T-helper 22 cell (primary cell): Measurements from ENCODE around the gene TOPORS.
A peak's percentile ranks its signal among the peaks of the same experiment; 100 is the strongest.
"Not testable (repeated sequence)": the region's sequence is repeated elsewhere in the genome, so short reads cannot be mapped to it uniquely, and the experiment has no call there.

Experiments
- DNase-seq: peaks from one replicate; pipeline ENCODE4 v3.0.0-alpha.2; 2020; ENCODE audit warnings: low read depth

Gene TOPORS

DNA sequence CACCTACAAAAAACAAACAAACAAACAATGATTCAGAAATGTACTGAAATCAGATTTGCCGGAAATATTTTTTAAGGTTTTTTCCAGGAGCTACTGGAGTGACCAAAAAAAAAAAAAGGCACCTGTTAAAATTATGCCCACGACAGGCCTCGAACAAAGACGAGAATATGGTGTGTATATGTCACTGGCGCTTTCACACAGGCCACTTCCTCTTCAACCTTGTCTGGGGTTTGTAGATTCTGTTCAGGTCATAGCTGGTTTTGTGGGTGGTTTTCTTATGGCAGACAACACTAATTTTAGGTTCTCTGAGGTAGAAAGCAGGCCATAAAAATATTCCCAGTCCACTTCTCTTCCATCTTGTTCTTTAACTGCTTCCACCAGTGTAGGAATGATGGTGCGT, 13.6 kb upstream of the TOPORS start:
- DNase-seq: no peak

DNA sequence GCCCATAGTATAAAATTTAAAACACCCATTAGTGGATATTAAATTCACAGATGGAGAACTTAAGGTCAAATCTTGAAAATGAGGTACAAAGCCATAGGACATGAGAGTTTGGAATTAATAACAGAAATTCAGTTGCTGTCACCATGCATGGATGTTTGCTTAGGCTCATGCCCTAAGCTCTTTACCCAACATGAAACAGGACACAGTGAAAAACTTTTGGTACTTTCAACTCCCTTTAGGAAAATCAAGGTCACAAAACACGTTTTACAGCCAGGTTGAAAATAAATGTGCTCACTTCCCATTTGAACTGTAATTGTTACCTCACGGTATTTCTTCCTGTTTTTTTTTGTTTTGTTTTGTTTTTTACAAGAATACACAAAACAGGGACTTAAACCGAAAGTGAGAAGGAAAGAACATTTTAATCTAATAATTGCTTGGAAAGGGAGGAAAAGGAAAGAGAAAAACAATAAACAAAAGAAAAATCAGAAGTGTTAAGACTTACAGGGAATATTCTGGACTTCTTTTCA, 6.1 kb upstream of the TOPORS start:
- no peak for DNase-seq

DNA sequence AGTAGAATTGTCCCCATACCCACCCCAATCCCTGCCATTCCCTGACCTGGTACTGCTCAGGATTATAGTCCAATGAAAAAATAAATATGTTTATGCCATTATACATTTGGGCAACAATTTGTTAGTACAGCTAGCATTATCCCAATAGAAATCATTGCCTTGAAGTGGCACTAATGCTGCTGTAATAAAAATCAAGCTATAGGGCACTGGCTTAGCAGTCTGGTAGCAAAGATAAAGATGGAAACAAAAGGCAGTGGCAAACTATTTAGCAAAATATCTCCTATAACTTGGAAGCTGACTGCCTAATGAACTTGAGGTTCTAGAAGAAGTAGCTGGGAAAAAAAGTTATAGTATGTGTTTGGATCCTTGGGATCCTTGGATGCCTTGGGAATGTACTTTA, 2.2 kb upstream of the TOPORS start:
- no peak for DNase-seq

DNA sequence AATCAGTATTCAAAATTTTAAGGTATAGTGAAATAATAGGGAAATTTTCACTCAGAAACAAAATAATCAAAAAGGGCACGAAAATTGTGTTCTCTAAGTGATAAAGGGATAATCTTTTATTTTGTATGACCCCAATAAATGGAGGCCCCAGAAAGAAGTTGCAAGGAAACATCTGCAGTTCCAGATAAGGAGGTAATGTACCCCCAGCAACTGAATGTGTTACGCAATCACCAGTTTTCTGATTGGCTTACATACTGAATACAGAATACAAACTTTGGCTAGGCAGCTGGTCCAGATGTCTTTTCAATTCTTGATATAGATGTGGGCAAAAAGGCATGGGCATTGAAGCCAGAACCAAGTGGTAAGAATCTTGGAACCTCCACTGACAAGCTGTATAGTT, 1.7 kb upstream of the TOPORS start:
- no peak for DNase-seq

DNA sequence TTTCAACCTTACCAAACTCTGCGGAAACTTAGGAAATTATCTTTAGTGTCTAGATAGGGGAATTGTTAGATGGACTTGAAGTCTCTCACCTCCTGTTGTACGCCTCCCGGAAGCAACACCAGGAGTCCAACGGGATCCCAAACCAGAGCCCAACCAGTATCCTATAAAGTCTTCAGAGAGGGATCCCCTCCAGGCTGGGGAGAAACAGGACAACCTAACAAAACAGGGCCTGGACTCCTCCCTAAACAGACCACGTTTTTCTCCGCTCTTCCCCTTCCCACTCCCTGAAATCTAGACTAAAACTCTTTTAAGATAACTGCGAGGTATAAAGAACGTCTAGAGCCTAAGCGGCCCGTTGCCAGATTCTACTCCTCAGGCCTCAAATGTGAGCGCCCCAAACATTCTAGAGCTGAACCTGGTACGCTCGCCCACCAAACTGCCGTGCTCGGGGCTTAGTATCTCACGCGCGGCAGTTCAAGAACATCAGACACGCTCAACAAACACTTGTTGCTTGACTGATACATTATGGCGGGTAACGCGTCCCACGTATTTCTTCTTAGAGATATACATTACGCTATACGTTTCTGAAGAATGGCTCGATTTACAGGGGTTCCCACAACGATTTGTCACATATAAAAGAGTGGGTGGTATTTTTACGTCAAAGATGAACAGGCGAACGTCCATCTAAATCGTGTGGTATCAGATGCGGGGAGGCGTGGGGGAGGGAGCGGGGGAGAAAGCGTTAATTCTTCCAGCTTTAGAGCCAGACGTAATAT, 922 bp downstream of the TOPORS start:
- no peak for DNase-seq

DNA sequence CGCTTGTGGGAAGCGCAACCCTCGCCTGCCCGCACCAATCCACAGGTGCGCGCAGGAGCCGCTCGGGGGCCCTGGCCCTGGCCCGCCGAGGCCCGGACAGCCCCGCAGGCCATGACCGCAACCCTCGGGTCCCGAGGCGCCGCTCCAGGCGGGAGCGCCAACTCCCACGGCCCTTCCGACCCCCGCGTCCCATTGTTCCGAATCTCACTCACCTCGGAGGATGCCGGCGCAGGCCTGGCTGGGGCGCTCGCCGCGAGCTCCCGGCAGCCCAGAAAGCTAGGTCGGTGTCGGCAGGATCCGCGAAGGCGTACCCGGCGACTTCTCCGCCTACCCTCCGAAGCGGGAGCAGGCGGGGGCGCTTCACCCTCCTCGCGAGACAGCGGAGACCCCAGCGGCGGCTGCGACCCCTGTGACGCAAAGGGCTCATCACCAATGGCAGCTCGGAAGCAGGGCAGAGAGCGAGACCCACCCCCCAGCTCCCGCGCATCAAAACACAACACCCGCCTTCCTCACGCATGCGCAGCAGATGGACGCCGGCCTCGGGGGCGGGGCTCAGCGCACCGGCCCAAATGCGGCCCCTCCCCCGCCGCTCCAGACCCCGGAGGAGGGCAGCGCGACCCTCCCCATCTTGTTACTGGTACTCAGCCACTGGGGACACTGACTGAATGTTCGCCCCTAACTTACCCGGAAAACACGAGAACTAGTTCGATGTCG, 1.7 kb downstream of the TOPORS start:
- DNase-seq: peak; percentile 97

DNA sequence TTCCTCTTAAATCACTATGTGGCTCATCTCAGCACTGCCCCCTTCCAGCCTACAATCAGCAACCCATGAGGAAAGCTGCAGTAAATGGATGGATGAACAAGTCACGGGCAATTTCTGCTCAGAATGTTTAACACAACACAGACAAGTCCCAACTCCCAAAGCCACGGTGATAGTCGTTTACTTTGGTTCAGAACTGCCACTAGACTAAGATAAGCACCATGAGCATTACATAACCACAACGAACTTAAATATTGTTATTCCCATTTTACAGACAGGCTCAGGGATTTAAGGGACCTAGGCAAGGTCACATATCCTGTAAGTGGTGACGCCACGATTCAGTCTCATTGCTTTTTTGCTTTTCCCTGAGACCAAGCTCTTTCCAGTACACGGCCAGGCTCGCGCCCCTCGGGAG, 2.2 kb downstream of the TOPORS start:
- no peak for DNase-seq

DNA sequence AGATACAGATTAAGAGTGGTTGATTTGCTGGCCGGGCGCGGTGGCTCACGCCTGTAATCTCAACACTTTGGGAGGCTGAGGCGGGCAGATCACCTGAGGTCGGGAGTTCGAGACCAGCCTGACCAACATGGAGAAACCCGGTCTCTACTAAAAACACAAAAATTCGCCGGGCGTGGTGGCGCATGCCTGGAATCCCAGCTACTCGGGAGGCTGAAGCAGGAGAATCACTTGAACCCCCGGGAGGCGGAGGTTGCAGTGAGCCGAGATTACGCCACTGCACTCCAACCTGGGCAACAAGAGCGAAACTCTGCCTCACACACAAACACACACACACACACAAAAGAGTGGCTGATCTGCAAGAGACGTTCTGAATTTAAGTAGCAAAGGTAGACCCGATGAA, 4.2 kb downstream of the TOPORS start:
- DNase-seq: not testable (repeated sequence)

DNA sequence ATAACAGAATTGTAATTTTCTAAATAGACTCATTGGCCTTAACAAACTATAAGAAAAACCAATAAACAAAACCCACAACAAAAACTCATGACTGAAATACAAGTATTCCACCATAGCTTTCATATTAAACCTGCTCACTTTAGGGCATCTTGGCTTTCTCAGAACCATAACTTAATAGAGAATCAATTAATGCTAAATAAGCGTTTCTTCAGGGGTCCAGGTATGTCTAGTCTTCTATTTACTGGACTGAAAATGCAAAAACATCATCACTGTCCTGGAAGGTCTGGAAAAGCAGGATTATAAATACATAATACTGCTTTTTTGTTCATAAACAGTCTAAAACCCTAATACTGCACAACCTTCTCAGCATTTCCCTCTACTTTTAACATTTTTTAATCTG, 6.5 kb downstream of the TOPORS start:
- no peak for DNase-seq

DNA sequence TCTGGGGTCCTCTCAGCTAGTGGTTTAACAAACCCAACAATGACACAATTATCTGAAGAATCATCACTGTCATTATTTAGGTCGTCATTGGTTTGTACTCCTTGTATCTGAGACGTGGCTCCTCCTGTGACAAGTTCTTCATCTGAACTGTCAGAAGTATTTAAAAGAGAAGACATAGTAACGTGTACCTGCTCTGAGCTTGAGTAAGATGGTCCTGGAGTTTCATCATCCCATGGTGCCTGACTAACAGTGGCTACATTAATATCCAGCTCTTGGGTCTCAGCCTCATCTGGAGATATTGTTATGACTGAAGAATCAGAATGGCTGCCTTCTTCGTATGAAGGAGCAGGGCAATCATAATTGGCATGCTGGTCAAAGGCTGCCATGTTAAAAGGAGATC, 9.3 kb downstream of the TOPORS start:
- DNase-seq: no peak

DNA sequence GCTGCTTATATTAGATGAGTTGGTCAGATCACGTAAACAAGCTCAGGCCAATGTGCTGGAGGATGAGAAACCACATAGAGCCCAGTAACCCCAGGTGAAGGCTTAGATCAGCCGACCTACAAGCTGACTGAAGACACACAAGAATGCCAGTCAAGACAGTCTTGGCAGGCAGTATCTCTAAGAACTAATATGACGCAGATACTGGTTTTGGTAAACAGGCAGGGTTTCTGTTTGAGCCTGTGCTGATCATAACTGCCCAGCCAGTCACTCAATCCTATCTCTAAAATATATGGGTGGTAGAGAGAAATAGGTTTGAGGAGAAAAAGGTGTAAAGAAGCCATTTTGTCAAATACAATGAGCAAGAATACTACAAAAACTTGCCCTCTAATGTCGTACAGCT, 18.6 kb downstream of the TOPORS start:
- no peak for DNase-seq

DNA sequence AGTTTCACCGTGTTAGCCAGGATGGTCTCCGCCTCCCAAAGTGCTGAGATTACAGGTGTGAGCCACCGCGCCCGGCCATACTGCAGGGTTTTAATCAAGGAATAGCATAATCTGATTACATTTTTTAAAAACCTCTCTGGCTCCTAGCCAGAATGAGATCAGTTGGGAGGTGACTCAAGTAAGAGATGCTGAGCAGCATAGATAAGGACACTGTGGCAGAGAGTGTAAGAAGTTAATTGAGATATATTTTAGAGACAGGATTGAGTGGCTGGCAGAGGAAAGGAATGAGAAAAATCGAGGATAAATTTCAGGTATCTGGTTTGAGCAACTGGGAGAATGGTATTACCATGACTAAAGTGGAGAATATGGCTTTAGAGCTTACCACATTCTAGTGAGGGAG, 19.1 kb downstream of the TOPORS start:
- no peak for DNase-seq

DNA sequence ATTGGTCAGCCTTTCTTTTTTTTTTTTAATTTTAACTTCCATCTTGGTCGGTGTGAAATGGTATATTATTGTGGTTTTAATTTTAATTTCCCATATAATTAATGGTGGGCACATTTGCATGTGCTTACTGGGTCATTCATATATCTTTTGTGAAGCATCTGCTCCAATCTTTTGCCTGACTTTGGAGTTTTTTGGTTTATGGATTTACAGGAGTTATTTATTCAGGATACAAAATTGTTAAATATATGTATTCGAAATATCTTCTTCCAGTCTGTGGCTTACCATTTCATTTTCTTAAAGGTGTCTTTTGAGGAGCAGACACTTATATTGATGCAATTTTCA, 25.7 kb downstream of the TOPORS start:
- no peak for DNase-seq

DNA sequence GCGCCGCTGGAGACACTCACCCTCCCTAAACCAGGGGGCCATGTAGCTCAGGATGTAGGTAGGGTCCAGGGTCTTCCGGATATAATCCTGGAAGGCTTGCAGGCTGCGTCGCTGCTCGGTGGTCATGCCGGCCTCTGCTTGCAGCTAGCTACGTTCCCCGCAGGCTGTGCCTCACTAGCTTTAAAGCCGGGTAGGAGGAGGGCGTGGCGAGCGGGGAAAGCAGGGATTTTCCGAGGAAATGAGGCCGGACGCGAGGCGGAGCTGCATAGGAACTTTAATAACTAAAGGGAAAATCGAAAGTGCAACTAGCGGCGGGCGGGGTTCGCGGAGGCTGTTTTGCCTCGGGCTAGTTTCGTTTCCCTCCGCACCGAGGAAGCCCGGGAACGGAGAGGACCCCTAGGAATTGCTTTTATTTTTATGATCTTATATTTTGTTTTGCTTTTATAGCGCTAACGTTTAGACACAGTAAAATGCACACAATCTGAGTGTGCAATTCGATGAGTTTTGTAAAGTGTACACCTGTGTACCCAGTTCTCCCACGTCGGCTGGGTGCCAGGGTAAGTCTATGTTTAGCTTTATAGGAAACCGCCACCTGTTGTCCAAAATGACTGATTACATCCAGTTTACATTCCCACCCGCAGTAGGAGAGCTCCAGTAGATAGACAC, 26.2 kb downstream of the TOPORS start, which contains the start of gene RIGI:
RIGI (minus strand) TSS at position 156 of the 666 bp plus-strand sequence; CDS start at position 126, 30 bp downstream.
- peak; percentile 82 for DNase-seq

DNA sequence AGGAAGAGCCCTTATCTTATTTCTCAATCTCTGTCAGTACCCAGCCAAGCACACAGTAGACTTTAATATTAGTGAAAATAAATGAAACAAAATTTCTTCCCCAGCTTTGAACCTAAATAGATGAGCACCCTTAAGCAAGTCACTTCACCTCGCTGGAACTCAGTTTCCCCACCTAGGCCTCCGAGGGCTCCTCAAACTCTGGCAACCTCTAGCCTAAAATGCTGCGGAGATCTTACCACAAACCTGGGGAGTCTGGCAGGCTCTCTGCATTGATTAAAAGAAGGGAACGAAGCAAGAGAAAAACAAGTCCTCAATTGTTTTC, 26.7 kb downstream of the TOPORS start:
- no peak for DNase-seq

DNA sequence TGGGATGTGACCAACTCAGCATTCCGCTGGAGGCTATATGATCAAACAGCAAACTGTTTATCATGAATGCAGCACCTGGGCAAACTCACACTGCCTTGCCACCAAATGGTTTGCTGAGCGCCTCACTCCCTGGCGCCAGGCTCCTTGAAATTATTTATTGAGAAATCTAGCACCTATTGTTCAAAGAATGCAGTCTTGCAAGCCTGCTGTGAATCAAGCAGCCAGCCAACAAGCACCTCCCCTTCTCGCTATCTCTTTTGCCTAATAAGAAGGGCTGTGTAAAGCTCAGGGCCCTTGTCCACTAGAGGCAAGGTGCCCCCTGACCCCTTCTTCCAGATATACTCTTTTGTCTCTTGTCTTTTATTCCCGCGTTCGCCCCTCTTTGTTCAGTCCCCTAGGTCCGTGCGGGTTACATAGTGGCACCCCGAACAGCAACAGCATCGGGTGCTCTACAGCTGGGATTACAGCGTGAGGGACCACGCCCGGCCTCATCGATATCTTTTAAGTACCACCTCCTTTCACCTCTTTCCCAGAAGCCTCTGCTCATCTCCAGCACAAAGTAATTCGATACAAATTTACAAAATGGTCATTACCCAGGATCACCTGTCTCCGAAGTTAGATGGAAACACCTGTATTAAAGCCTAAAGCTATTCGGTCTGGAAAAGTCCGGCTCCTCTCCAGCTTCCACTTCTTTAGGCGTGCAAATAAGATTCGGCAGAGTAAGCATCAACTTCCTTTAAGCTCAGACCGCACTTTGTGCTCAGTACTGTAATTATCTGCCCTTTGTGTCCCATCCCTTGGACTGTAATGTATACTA, 27.3 kb downstream of the TOPORS start:
- no peak for DNase-seq

DNA sequence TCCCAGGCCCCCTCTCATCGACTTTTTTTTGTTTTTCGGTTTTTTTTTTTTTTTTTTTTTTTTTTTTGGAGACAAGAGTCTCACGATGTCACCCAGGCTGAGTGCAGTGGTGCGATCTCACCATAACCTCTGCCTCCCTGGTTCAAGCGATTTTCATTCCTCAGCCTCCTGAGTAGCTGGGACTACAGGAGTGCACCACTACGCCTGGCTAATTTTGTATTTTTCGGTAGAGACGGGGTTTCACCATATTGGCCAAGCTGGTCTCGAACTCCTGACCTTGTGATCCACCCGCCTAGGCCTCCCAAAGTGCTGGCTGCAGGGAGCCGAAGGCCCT, 27.9 kb downstream of the TOPORS start:
- DNase-seq: not testable (repeated sequence)

DNA sequence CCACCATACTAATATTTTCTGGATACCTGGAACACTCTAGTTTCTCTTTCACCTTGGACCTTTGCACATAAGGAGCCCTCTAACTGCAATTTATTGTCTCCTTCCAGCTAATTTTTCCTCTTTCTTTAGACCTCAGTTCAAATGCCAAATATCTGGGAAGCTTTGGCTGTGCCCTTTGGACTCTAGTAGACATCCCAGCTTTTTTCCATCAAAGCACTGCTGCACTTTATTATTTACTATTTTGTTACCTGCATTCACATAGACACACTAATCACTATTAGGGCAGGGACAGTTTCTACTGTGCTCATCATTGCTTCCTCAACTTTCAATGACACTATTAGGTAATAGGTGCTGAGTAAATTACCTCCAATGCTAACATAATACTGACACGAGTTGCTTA, 28.5 kb downstream of the TOPORS start:
- DNase-seq: no peak

DNA sequence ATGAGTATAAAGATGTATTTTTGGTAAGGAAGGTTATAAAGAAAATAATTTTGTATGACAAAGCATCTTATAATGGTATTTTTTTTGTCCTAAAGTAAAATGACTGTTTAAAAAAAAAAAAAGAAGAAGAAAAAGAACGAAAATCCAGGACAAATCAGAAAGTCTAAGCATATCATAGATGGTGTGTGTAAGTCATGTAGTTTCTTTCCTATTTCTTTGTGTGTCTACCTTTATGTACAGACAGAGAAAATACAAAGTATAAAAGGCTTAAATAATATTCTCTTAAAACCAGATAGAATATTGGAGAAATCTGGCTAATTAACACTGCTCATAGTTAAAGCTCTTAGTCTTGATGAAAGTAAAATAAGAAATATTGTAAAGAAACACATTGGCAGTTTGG, 34.1 kb downstream of the TOPORS start:
- no peak for DNase-seq

DNA sequence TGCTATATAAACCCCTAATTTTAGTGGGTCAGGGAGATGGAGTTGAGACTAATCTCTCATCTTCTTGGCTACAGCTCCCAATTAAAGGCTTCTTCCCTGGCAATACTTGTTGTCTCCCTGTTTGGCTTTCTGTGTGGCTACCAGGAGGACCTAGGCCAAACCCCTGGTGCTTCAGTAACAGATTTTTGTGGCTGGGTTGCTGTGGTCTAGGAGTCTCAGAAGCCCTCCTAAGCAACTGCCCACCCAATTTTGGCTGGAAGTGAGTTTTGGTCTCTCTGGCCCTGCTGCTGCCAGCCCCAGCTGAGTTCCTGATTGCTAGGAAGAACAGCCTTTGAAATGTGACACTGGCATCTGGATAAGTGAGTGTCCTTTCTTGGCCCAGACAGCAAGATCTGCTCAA, 36.1 kb downstream of the TOPORS start:
- DNase-seq: no peak

DNA sequence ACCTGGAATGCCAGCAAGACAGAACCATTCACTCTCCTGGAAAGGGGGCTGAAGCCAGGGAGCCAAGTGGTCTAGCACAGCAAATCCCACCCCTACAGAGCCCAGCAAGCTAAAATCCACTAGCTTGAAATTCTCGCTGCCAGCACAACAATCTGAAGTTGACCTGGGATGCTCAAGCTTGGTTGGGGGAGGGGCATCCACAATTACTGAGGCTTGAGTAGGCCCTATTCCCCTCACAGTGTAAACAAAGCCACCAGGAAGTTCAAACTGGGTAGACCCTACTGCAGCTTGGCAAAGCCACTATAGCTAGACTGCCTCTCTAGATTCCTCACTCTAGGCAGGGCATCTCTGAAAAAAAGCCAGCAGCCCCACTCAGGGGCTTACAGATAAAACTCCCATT, 43.7 kb downstream of the TOPORS start:
- DNase-seq: no peak

DNA sequence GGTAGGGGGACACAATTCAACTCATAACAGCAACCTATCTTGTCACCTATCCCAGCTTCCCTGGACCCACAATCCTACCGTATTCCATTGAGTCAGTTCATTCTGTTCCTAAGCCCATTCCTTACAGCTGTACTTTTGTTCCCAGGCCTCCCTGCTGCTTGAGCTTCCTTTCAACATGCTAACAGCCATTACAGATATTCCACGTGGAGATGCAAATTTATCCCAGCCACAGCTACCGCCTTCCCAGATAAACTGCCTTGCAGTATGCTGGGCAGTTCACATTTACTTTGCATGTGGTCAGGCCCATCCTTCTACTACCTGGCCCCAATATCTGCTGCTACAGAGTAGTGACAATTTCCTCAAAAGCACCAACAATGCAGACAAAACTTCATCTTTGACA, 49.4 kb downstream of the TOPORS start:
- DNase-seq: no peak
